Anterior cingulate cortex (tissue), 58 donors: Measurements from ENCODE around the gene NDC1.
"Not testable (repeated sequence)": the region's sequence is repeated elsewhere in the genome, so short reads cannot be mapped to it uniquely, and the experiment has no call there.

ENCODE experiments used
- DNase-seq, 58 donors: peaks; one replicate each; lab custom pipeline; 2025; lab: John Stamatoyannopoulos, UW

NDC1 gene

GRCh38 chr1:53837924-53838653 lies at the start of gene NDC1:
Gene NDC1 (minus strand): TSS chr1:53838296. CDS start chr1:53838261, 35 bp downstream.
- peak; percentile 85 to 99 (median 94) for DNase-seq

- DNase-seq = not testable (repeated sequence)
Measured at GRCh38 chr1:53883600-53883999, 45.5 kb upstream of the NDC1 start.

- DNase-seq = not testable (repeated sequence)
Measured at GRCh38 chr1:53881853-53882252, 43.8 kb upstream of the NDC1 start.

GRCh38 chr1:53878492-53879105 lies 40.5 kb upstream of the NDC1 start:
- DNase-seq = no peak

GRCh38 chr1:53875150-53875549 lies 37.1 kb upstream of the NDC1 start:
- not testable (repeated sequence) for DNase-seq

- DNase-seq = no peak
Measured at GRCh38 chr1:53871773-53872484, 33.8 kb upstream of the NDC1 start.

GRCh38 chr1:53871221-53871620 lies 33.1 kb upstream of the NDC1 start:
- DNase-seq = no peak

- peak in 8 of 58 donors; percentile 1 to 16 (median 2) for DNase-seq
Measured at GRCh38 chr1:53869454-53870117, 31.5 kb upstream of the NDC1 start.

GRCh38 chr1:53868565-53868964 lies 30.5 kb upstream of the NDC1 start:
- no peak for DNase-seq

GRCh38 chr1:53862507-53862906 lies 24.4 kb upstream of the NDC1 start:
- DNase-seq = no peak

- peak in 19 of 58 donors; percentile 1 to 20 (median 4) for DNase-seq
Measured at GRCh38 chr1:53860967-53861411, 22.9 kb upstream of the NDC1 start.

- no peak for DNase-seq
Measured at GRCh38 chr1:53851571-53852285, 13.6 kb upstream of the NDC1 start.

- DNase-seq = no peak
Measured at GRCh38 chr1:53850082-53850673, 12.1 kb upstream of the NDC1 start.

GRCh38 chr1:53847980-53848379 lies 9.9 kb upstream of the NDC1 start:
- DNase-seq = no peak

GRCh38 chr1:53842347-53842746 lies 4.3 kb upstream of the NDC1 start:
- no peak for DNase-seq

GRCh38 chr1:53838654-53838974 lies 518 bp upstream of the NDC1 start:
- DNase-seq = no peak

GRCh38 chr1:53837646-53837923 lies 511 bp downstream of the NDC1 start:
- DNase-seq = no peak

- DNase-seq = no peak
Measured at GRCh38 chr1:53835491-53835890, 2.6 kb downstream of the NDC1 start.

- DNase-seq = no peak
Measured at GRCh38 chr1:53834776-53835175, 3.3 kb downstream of the NDC1 start.

- no peak for DNase-seq
Measured at GRCh38 chr1:53833393-53833792, 4.7 kb downstream of the NDC1 start.
